ENCODE measurements around the gene VIM.
A peak's percentile ranks its signal among the peaks of the same experiment; 100 is the strongest.
"Not testable (repeated sequence)": the region's sequence is repeated elsewhere in the genome, so short reads cannot be mapped to it uniquely, and the experiment has no call there.

Gene VIM

GRCh38 chr10:17250736-17251135 is 22.7 kb downstream of the VIM start:
- H3K27ac ChIP-seq (replicated peaks) = no peak overlapping the region
- H3K27me3 ChIP-seq (ENCODE audit: insufficient read depth, poor library complexity, severe bottlenecking) = no peaks in the 10 kb centered on the region
- TF ChIP-seq SPI1 (IDR thresholded peaks at IDR 0.05; ENCODE audit: borderline replicate concordance, low read depth) = no peak
- no peak for TF ChIP-seq GABPA (IDR thresholded peaks at IDR 0.05; ENCODE audit: low read depth)
- TF ChIP-seq CTCF (IDR thresholded peaks at IDR 0.05; ENCODE audit: insufficient read depth, low read length) = no peak
- no peak for TF ChIP-seq POLR2AphosphoS5 (IDR thresholded peaks at IDR 0.05; ENCODE audit: low read depth)
- no peak for TF ChIP-seq REST (IDR thresholded peaks at IDR 0.05; ENCODE audit: insufficient replicate concordance, low read depth)
- DNase-seq (ENCODE audit: low read depth in 1 of 2, low spot score in 1 of 2) = no peak
- no peak overlapping the region for H3K4me3 ChIP-seq (replicated peaks; ENCODE audit: insufficient read depth, low read length)

- DNase-seq (ENCODE audit: low read depth in 1 of 2, low spot score in 1 of 2); H3K27ac ChIP-seq (replicated peaks); H3K27me3 ChIP-seq (ENCODE audit: insufficient read depth, poor library complexity, severe bottlenecking): not testable (repeated sequence)
These were observed 26.6 kb downstream of the VIM start for GRCh38 chr10:17254543-17255050.

GRCh38 chr10:17255512-17255911 is 27.5 kb downstream of the VIM start:
- no peak overlapping the region for H3K4me3 ChIP-seq (replicated peaks; ENCODE audit: insufficient read depth, low read length)
- no peaks in the 10 kb centered on the region for H3K27me3 ChIP-seq (ENCODE audit: insufficient read depth, poor library complexity, severe bottlenecking)
- no peak overlapping the region for H3K27ac ChIP-seq (replicated peaks)
- DNase-seq (ENCODE audit: low read depth in 1 of 2, low spot score in 1 of 2) = peak in 1 of 2 experiments; percentile 23
- TF ChIP-seq GABPA (IDR thresholded peaks at IDR 0.05; ENCODE audit: low read depth) (no peak), SPI1 (IDR thresholded peaks at IDR 0.05; ENCODE audit: borderline replicate concordance, low read depth) (peak; percentile 11; the same call in 1 of the 2 replicates), REST (IDR thresholded peaks at IDR 0.05; ENCODE audit: insufficient replicate concordance, low read depth) (no peak), CTCF (IDR thresholded peaks at IDR 0.05; ENCODE audit: insufficient read depth, low read length) (no peak)

More at GRCh38 chr10:17254543-17255050, 26.6 kb downstream of the VIM start:
- not testable (repeated sequence) for H3K4me3 ChIP-seq (replicated peaks; ENCODE audit: insufficient read depth, low read length)

- no peak for DNase-seq (ENCODE audit: low read depth in 1 of 2, low spot score in 1 of 2)
- TF ChIP-seq CTCF (IDR thresholded peaks at IDR 0.05; ENCODE audit: insufficient read depth, low read length) (no peak), SPI1 (IDR thresholded peaks at IDR 0.05; ENCODE audit: borderline replicate concordance, low read depth) (no peak), POLR2AphosphoS5 (IDR thresholded peaks at IDR 0.05; ENCODE audit: low read depth) (no peak), REST (IDR thresholded peaks at IDR 0.05; ENCODE audit: insufficient replicate concordance, low read depth) (no peak), GABPA (IDR thresholded peaks at IDR 0.05; ENCODE audit: low read depth) (no peak)
- H3K27ac ChIP-seq (replicated peaks) = no peak overlapping the region
- H3K4me3 ChIP-seq (replicated peaks; ENCODE audit: insufficient read depth, low read length) = no peak overlapping the region
- H3K27me3 ChIP-seq (ENCODE audit: insufficient read depth, poor library complexity, severe bottlenecking) = no peaks in the 10 kb centered on the region
These were observed 28.0 kb downstream of the VIM start for GRCh38 chr10:17256051-17256450.
